Astrocyte (in vitro differentiated cells and primary cell): ENCODE results near the gene DUSP3. TPM values are rescaled to one million over a fixed set of nuclear protein-coding genes. Genes with fewer than 3 reads are reported as not detected.

Experiments used
- DNase-seq: peaks from one replicate; pipeline ENCODE4 v3.0.0-alpha.2; 2010; ENCODE audit warnings: low read depth
- FAIRE-seq: peaks from 2 replicates; lab custom pipeline; 2011; peaks lifted over from hg19 to GRCh38; lab: Jason Lieb, UNC
- H2AFZ ChIP-seq: 2 replicates; pipeline ENCODE4 v1.6.0; 2012; ENCODE audit warnings: low read depth, low read length, inconsistent platforms
- H3K27ac ChIP-seq: 2 replicates; pipeline ENCODE4 v1.5.1; 2011; ENCODE audit warnings: low read depth, low read length, inconsistent platforms
- H3K27me3 ChIP-seq: 2 replicates; pipeline ENCODE4 v1.6.0; 2011; ENCODE audit warnings: low read length, inconsistent platforms; ENCODE audit not compliant: insufficient read depth
- H3K36me3 ChIP-seq: 2 replicates; pipeline ENCODE4 v1.5.1; 2011; ENCODE audit warnings: low read length, inconsistent platforms; ENCODE audit not compliant: insufficient read depth
- H3K4me1 ChIP-seq: 2 replicates; pipeline ENCODE4 v1.5.1; 2011; ENCODE audit warnings: low read length, inconsistent platforms; ENCODE audit not compliant: insufficient read depth
- H3K4me2 ChIP-seq: 2 replicates; pipeline ENCODE4 v1.6.0; 2012; ENCODE audit warnings: low read length, inconsistent platforms
- H3K4me3 ChIP-seq: 2 replicates; pipeline ENCODE4 v1.5.1; 2011; ENCODE audit warnings: low read depth, mild to moderate bottlenecking, low read length, inconsistent platforms; ENCODE audit not compliant: insufficient read depth
- H3K79me2 ChIP-seq: 2 replicates; pipeline ENCODE4 v1.6.0; 2012; ENCODE audit warnings: mild to moderate bottlenecking, low read length, inconsistent platforms; ENCODE audit not compliant: insufficient read depth
- H3K9ac ChIP-seq: 2 replicates; pipeline ENCODE4 v1.6.0; 2012; ENCODE audit warnings: mild to moderate bottlenecking, low read length, inconsistent platforms
- H3K9me3 ChIP-seq: 2 replicates; pipeline ENCODE4 v1.5.1; 2012; ENCODE audit warnings: low read depth, mild to moderate bottlenecking, low read length, inconsistent platforms; ENCODE audit not compliant: insufficient read depth
- H4K20me1 ChIP-seq: 2 replicates; pipeline ENCODE4 v1.6.0; 2012; ENCODE audit warnings: low read length, inconsistent platforms; ENCODE audit not compliant: insufficient read depth
- H3K27ac Mint-ChIP-seq: one replicate; pipeline ENCODE4 v1.8.0; 2021; ENCODE audit warnings: mild to moderate bottlenecking, mixed read lengths; ENCODE audit not compliant: unreplicated experiment
- H3K27me3 Mint-ChIP-seq: one replicate; pipeline ENCODE4 v1.8.0; 2021; ENCODE audit warnings: low read depth, mixed read lengths; ENCODE audit not compliant: unreplicated experiment
- H3K36me3 Mint-ChIP-seq: one replicate; pipeline ENCODE4 v1.8.0; 2021; ENCODE audit warnings: low read depth, mixed read lengths; ENCODE audit not compliant: unreplicated experiment
- H3K4me1 Mint-ChIP-seq: one replicate; pipeline ENCODE4 v1.8.0; 2021; ENCODE audit warnings: low read depth, mixed read lengths; ENCODE audit not compliant: unreplicated experiment
- H3K4me3 Mint-ChIP-seq: one replicate; pipeline ENCODE4 v1.8.0; 2021; ENCODE audit warnings: mild to moderate bottlenecking, moderate library complexity, mixed read lengths; ENCODE audit not compliant: unreplicated experiment
- H3K9me3 Mint-ChIP-seq: one replicate; pipeline ENCODE4 v1.8.0; 2021; ENCODE audit warnings: mild to moderate bottlenecking, mixed read lengths; ENCODE audit not compliant: unreplicated experiment
- EZH2 ChIP-seq: IDR thresholded peaks from 2 replicates; pipeline ENCODE4 v1.6.1; 2012; ENCODE audit warnings: mild to moderate bottlenecking, low read length, inconsistent platforms; ENCODE audit not compliant: insufficient read depth
- total RNA-seq: library from RNA; stranded (reverse); gene quantifications from 2 replicates; pipeline ENCODE4 v1.2.1, GENCODE V29; 2021
- TF ChIP-seq, protein P1 (sequence below): IDR thresholded peaks from 2 replicates; pipeline ENCODE4 v1.5.1; 2011; ENCODE audit warnings: low read depth, mild to moderate bottlenecking, inconsistent platforms, low read length, moderate library complexity; ENCODE audit not compliant: insufficient read depth

The DUSP3 gene
- total RNA-seq, 1 donor from 2014 or later = 71.6 TPM

DNA sequence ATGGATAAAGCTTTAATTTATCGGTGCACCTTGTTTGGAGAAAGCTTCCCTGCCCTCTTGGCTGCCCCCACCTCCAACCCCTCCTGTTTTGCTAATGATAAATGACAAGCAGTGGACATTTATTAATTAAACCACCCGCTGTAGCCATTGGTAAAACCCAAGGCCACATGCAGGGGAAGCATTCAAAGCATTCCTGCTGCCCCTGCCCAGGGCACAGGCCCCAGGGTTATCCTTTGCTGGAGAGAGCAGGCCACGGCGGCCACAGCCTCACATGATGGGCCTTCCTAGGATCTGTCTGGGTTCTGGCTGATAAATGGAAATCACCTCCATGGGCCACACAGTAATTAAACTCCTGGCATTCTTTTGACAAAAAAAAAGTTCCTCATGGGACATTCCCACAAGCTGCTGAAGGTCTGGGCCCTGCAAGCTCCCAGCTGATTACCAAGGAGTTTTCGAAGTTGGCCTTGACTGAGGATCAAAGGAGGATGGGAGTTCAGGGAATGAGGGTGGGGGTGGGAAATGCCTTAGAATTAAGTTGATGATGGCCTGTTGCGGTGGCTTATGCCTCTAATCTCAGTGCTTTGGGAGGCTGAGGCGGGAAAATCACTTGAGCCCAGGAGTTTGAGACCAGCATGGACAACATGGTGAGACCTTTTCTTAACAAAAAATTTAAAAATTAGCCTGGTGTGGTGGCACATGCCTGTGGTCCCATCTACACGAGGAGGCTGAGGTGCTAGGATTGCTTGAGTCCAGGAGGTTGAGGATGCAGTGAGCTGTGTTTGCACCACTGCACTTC is 55.7 kb downstream of the DUSP3 start:
- peaks cover 2% of the 10 kb centered on the region for H3K27me3 Mint-ChIP-seq
- Histone ChIP-seq H3K27me3 (no peaks in the 10 kb centered on the region), H3K27ac (no peak overlapping the region), H3K4me3 (no peak overlapping the region), H3K36me3 (no peaks in the 10 kb centered on the region), H3K4me2 (no peak overlapping the region), H3K79me2 (no peaks in the 10 kb centered on the region), H3K4me1 (peaks cover 5% of the 10 kb centered on the region), H2AFZ (no peak overlapping the region), H4K20me1 (no peaks in the 10 kb centered on the region), H3K9me3 (no peaks in the 10 kb centered on the region), H3K9ac (no peak overlapping the region)
- no peak for TF ChIP-seq EZH2
- TF ChIP-seq, protein P1, sequence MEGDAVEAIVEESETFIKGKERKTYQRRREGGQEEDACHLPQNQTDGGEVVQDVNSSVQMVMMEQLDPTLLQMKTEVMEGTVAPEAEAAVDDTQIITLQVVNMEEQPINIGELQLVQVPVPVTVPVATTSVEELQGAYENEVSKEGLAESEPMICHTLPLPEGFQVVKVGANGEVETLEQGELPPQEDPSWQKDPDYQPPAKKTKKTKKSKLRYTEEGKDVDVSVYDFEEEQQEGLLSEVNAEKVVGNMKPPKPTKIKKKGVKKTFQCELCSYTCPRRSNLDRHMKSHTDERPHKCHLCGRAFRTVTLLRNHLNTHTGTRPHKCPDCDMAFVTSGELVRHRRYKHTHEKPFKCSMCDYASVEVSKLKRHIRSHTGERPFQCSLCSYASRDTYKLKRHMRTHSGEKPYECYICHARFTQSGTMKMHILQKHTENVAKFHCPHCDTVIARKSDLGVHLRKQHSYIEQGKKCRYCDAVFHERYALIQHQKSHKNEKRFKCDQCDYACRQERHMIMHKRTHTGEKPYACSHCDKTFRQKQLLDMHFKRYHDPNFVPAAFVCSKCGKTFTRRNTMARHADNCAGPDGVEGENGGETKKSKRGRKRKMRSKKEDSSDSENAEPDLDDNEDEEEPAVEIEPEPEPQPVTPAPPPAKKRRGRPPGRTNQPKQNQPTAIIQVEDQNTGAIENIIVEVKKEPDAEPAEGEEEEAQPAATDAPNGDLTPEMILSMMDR = no peak
- H3K9me3 Mint-ChIP-seq = no peaks in the 10 kb centered on the region
- peaks cover 20% of the 10 kb centered on the region for H3K4me1 Mint-ChIP-seq
- H3K27ac Mint-ChIP-seq = peak overlapping the region; percentile 53
- peak overlapping the region; percentile 57 for H3K4me3 Mint-ChIP-seq
- DNase-seq (no peak), FAIRE-seq (no peak)
- no peaks in the 10 kb centered on the region for H3K36me3 Mint-ChIP-seq

DNA sequence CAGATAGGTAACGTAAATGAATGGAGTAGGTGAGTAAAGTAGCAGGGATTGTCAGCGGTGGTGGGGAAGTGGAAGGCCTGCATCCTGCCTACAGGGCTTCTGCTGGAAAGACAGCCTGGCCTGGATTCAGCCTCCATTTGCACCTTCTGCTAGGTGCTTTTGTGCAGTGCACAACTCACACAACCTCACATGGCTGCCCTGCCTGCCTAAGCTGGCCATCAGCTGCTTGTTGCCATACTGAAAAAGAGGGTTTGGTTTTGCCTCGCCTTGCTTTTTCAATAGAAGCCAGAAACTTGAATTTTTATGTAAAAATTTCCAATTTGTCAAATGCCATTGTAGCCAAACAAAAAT is 56.5 kb downstream of the DUSP3 start:
- no peak for FAIRE-seq
- Mint-ChIP-seq H3K27me3 (peaks cover 2% of the 10 kb centered on the region), H3K36me3 (no peaks in the 10 kb centered on the region), H3K9me3 (no peaks in the 10 kb centered on the region), H3K4me3 (no peak overlapping the region), H3K4me1 (peaks cover 20% of the 10 kb centered on the region), H3K27ac (no peak overlapping the region)
- Histone ChIP-seq H3K36me3 (no peaks in the 10 kb centered on the region), H3K4me1 (peaks cover 5% of the 10 kb centered on the region), H3K4me2 (no peak overlapping the region), H4K20me1 (no peaks in the 10 kb centered on the region), H3K27me3 (no peaks in the 10 kb centered on the region), H3K9ac (no peak overlapping the region), H2AFZ (no peak overlapping the region), H3K4me3 (no peak overlapping the region), H3K9me3 (no peaks in the 10 kb centered on the region), H3K79me2 (no peaks in the 10 kb centered on the region), H3K27ac (no peak overlapping the region)
- TF ChIP-seq EZH2 = no peak
- TF ChIP-seq, protein P1 = no peak
- no peak for DNase-seq
